Renal cortex interstitium (tissue), 11 donors: ENCODE results near the gene CCM2L. TPM values are rescaled to one million over a fixed set of nuclear protein-coding genes. Genes with fewer than 3 reads are reported as not detected.
A peak's percentile ranks its signal among the peaks of the same experiment; 100 is the strongest.

ENCODE experiments used
- DNase-seq, 11 donors: peaks; one replicate each; pipeline ENCODE4 v3.0.0-alpha.2; 2013; ENCODE audit warnings: low read depth in 9 of 11, low spot score in 4 of 11; ENCODE audit errors: extremely low read depth in 1 of 11
- polyA plus RNA-seq, 3 donors: library from polyadenylated mRNA; unstranded; fragments of 120-200 nt; gene quantifications; one replicate each; pipeline ENCODE4 v1.2.1, GENCODE V29; 2013; ENCODE audit not compliant: insufficient read length in 3 of 3

The CCM2L gene
- polyA plus RNA-seq, 3 donors, result 5.8 to 8.1 (median 7.9) TPM

GRCh38 chr20:31989030-31989645 lies 21.1 kb upstream of the CCM2L start:
- no peak for DNase-seq

GRCh38 chr20:31990641-31991338 lies 19.4 kb upstream of the CCM2L start:
- no peak for DNase-seq

GRCh38 chr20:31991339-31991705 lies 18.9 kb upstream of the CCM2L start:
- no peak for DNase-seq

- no peak for DNase-seq
These were observed 18.2 kb upstream of the CCM2L start for GRCh38 chr20:31992086-31992485.

GRCh38 chr20:31996996-31997395 lies 13.2 kb upstream of the CCM2L start:
- no peak for DNase-seq

GRCh38 chr20:31998246-31998645 lies 12.0 kb upstream of the CCM2L start:
- no peak for DNase-seq

GRCh38 chr20:32003325-32003724 lies 6.9 kb upstream of the CCM2L start:
- no peak for DNase-seq

GRCh38 chr20:32004963-32005362 lies 5.3 kb upstream of the CCM2L start:
- DNase-seq, result no peak

- DNase-seq, result no peak
These were observed 4.2 kb upstream of the CCM2L start for GRCh38 chr20:32006053-32006452.

GRCh38 chr20:32006841-32007786 lies 3.1 kb upstream of the CCM2L start:
- no peak for DNase-seq

GRCh38 chr20:32007787-32008616 lies 2.2 kb upstream of the CCM2L start:
- DNase-seq, result peak in 1 of 11 donors; percentile 33

GRCh38 chr20:32009564-32009963 lies 674 bp upstream of the CCM2L start:
- no peak for DNase-seq

GRCh38 chr20:32010666-32011065 lies 428 bp downstream of the CCM2L start:
- DNase-seq, result no peak

- DNase-seq, result no peak
These were observed 2.0 kb downstream of the CCM2L start for GRCh38 chr20:32012159-32012688.

- DNase-seq, result no peak
These were observed 3.1 kb downstream of the CCM2L start for GRCh38 chr20:32013326-32013725.

GRCh38 chr20:32017711-32018251 lies 7.5 kb downstream of the CCM2L start:
- peak in 4 of 11 donors; percentile 28 to 48 (median 40) for DNase-seq

GRCh38 chr20:32018269-32019155 lies 8.3 kb downstream of the CCM2L start:
- DNase-seq, result peak in 9 of 11 donors; percentile 50 to 74 (median 63)

GRCh38 chr20:32019156-32019510 lies 8.9 kb downstream of the CCM2L start:
- DNase-seq, result no peak
